Measurements from ENCODE around the gene SUN2.
A peak's percentile ranks its signal among the peaks of the same experiment; 100 is the strongest.

Gene SUN2

GRCh38 chr22:38793317-38793716 lies 37.5 kb upstream of the SUN2 start:
- FAIRE-seq (peak; percentile 16), DNase-seq (ENCODE audit: insufficient read length, low spot score) (no peak)
- TF ChIP-seq PAX5 (IDR thresholded peaks at IDR 0.05; ENCODE audit: insufficient read depth, low read length, severe bottlenecking) (no peak), POLR2AphosphoS5 (IDR thresholded peaks at IDR 0.05; ENCODE audit: low read depth, low read length) (no peak), POLR2A (IDR thresholded peaks at IDR 0.05; ENCODE audit: low read depth, low read length) (no peak), POU2F2 (IDR thresholded peaks at IDR 0.05; ENCODE audit: low read depth, low read length) (no peak), SPI1 (IDR thresholded peaks at IDR 0.05; ENCODE audit: low read depth, low read length) (no peak)

DNA sequence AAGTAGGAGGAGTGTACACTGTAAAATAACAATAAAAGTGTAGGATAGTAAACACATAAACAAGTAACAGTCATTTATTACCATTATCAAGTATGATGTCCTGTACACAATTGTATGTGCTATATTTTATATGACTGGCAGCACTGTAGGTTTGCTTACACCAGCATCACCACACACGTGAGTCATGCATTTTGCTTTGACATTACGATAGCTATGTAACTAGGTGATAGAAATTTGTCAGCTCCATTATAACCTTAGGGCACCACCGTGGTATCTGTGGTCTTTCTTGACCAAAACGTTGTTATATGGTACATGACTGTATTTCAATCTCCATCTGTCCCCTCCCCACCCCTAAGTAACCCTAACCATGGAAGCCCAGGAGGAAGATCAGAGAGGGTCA lies 37.0 kb upstream of the SUN2 start:
- peak; percentile 31 for FAIRE-seq
- TF ChIP-seq TAF1 (IDR thresholded peaks at IDR 0.05; ENCODE audit: low read depth, low read length): no peak
- no peak for TF ChIP-seq PAX5 (IDR thresholded peaks at IDR 0.05; ENCODE audit: insufficient read depth, low read length, severe bottlenecking)
- no peak for TF ChIP-seq POU2F2 (IDR thresholded peaks at IDR 0.05; ENCODE audit: low read depth, low read length)
- no peak for TF ChIP-seq SPI1 (IDR thresholded peaks at IDR 0.05; ENCODE audit: low read depth, low read length)
- no peak for TF ChIP-seq POLR2AphosphoS5 (IDR thresholded peaks at IDR 0.05; ENCODE audit: low read depth, low read length)
- no peak for TF ChIP-seq POLR2A (IDR thresholded peaks at IDR 0.05; ENCODE audit: low read depth, low read length)
- DNase-seq (ENCODE audit: insufficient read length, low spot score): no peak

DNA sequence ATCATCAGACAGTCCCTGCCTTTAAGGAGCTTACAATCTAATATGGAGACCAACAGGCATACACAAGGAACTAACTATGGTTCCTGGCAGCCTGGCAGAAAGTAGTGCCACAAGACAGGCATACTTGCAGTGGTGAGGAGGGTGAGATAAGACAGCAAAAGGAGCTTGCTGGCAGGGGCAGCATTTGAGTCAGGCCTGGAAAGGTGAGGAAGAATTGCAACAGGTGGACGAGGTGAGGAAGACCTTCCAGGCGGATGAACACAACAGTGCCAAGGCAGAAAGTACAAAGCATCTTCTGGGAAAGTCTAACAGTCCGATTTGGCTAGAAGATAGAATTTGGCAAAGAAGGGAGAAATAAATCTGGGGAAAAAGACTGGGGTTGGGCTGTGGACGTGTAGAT lies 33.8 kb upstream of the SUN2 start:
- FAIRE-seq (no peak), DNase-seq (ENCODE audit: insufficient read length, low spot score) (no peak)
- TF ChIP-seq PAX5 (IDR thresholded peaks at IDR 0.05; ENCODE audit: insufficient read depth, low read length, severe bottlenecking) (no peak), TAF1 (IDR thresholded peaks at IDR 0.05; ENCODE audit: low read depth, low read length) (no peak), SPI1 (IDR thresholded peaks at IDR 0.05; ENCODE audit: low read depth, low read length) (no peak), POLR2AphosphoS5 (IDR thresholded peaks at IDR 0.05; ENCODE audit: low read depth, low read length) (no peak)

- no peak for TF ChIP-seq TAF1 (IDR thresholded peaks at IDR 0.05; ENCODE audit: low read depth, low read length)
- TF ChIP-seq SPI1 (IDR thresholded peaks at IDR 0.05; ENCODE audit: low read depth, low read length): no peak
- TF ChIP-seq PAX5 (IDR thresholded peaks at IDR 0.05; ENCODE audit: insufficient read depth, low read length, severe bottlenecking): no peak
- TF ChIP-seq POLR2AphosphoS5 (IDR thresholded peaks at IDR 0.05; ENCODE audit: low read depth, low read length): no peak
- TF ChIP-seq POU2F2 (IDR thresholded peaks at IDR 0.05; ENCODE audit: low read depth, low read length): no peak
- no peak for TF ChIP-seq POLR2A (IDR thresholded peaks at IDR 0.05; ENCODE audit: low read depth, low read length)
- DNase-seq (ENCODE audit: insufficient read length, low spot score): no peak
- no peak for FAIRE-seq
These were observed 33.0 kb upstream of the SUN2 start for GRCh38 chr22:38788846-38789245.

DNA sequence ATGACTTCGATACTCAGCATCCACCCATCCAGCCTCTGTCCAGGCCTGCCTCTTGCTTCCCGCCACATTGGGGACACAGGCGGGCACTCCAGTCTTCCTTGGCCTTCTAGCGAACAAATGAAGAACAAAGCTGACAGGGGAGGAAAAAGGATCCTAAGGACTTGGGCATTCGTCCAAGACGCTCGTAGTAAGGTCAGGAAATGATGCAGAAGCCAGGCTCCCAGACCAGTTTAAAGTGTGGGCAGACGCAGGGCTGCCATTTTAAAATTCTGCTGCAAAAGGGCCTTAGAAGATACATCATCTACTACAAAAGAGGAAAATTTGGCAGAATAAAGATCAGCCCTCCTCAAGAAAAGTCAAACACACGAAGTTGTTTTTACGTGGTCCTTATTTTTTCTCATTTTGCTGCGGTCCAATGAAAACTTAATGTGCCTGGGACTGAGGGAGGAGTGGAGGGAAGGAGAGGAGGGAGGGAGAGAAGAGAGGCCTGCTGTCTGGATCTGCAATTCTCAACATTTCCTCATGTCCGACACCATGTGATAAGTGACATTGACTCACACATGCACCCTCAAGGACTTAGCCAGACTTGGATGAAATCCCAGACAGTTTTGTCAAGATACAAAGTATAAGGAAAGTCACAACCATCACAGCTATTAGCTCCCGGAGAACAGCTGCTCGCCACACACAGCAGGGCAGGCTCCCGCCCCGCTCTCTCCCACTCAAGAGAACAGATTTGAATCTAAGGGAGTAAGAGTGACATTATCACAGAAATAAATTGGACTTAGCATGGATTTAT lies 32.4 kb upstream of the SUN2 start:
- TF ChIP-seq SPI1 (IDR thresholded peaks at IDR 0.05; ENCODE audit: low read depth, low read length) (no peak), POU2F2 (IDR thresholded peaks at IDR 0.05; ENCODE audit: low read depth, low read length) (no peak), PAX5 (IDR thresholded peaks at IDR 0.05; ENCODE audit: insufficient read depth, low read length, severe bottlenecking) (no peak), POLR2AphosphoS5 (IDR thresholded peaks at IDR 0.05; ENCODE audit: low read depth, low read length) (no peak), TAF1 (IDR thresholded peaks at IDR 0.05; ENCODE audit: low read depth, low read length) (no peak), POLR2A (IDR thresholded peaks at IDR 0.05; ENCODE audit: low read depth, low read length) (no peak)
- FAIRE-seq: no peak
- no peak for DNase-seq (ENCODE audit: insufficient read length, low spot score)

DNA sequence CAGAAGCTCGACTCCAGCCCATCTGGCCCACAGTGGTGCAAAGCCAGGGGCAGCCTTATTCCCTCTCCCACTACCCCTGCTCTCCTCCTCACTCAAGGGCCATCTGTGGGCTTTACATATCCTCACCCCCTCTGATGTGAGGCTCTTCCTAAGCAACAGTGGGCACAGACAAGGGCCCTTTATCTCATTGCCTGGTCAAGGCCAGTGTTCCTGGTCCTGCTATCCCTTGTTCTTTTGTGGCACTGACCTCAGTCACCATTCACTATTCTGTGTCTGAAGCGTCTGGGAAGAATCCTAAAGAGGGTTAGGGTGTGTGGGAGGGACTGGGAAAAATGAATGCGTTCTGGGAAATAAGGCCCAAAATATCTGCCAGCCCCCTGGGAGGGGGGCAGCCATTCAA lies 30.8 kb upstream of the SUN2 start:
- no peak for FAIRE-seq
- TF ChIP-seq POLR2AphosphoS5 (IDR thresholded peaks at IDR 0.05; ENCODE audit: low read depth, low read length) (no peak), POU2F2 (IDR thresholded peaks at IDR 0.05; ENCODE audit: low read depth, low read length) (no peak), SPI1 (IDR thresholded peaks at IDR 0.05; ENCODE audit: low read depth, low read length) (no peak), PAX5 (IDR thresholded peaks at IDR 0.05; ENCODE audit: insufficient read depth, low read length, severe bottlenecking) (no peak), TAF1 (IDR thresholded peaks at IDR 0.05; ENCODE audit: low read depth, low read length) (no peak), POLR2A (IDR thresholded peaks at IDR 0.05; ENCODE audit: low read depth, low read length) (no peak)
- no peak for DNase-seq (ENCODE audit: insufficient read length, low spot score)

DNA sequence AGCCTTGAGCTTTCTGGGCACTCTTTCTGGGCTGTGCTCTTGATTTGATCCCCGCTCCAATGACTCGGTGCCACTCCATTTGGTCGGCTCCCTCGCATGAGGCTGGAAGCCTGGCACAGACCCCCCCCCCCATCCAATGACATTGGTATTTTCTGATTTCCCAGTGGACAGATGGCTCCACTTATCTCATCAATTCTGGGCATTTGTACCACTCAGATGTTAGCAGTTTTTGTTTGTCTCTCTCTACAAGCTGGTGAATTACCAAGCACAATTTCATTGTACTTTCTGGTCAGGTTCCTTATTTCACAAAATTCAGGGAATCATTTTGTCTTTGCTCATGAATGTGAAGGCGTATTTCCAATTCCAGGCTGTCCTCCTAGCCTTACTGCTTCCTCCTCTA lies 29.1 kb upstream of the SUN2 start:
- DNase-seq (ENCODE audit: insufficient read length, low spot score): no peak
- no peak for TF ChIP-seq TAF1 (IDR thresholded peaks at IDR 0.05; ENCODE audit: low read depth, low read length)
- TF ChIP-seq POLR2AphosphoS5 (IDR thresholded peaks at IDR 0.05; ENCODE audit: low read depth, low read length): no peak
- TF ChIP-seq SPI1 (IDR thresholded peaks at IDR 0.05; ENCODE audit: low read depth, low read length): no peak
- no peak for TF ChIP-seq POU2F2 (IDR thresholded peaks at IDR 0.05; ENCODE audit: low read depth, low read length)
- no peak for TF ChIP-seq POLR2A (IDR thresholded peaks at IDR 0.05; ENCODE audit: low read depth, low read length)
- TF ChIP-seq PAX5 (IDR thresholded peaks at IDR 0.05; ENCODE audit: insufficient read depth, low read length, severe bottlenecking): no peak
- FAIRE-seq: no peak

DNA sequence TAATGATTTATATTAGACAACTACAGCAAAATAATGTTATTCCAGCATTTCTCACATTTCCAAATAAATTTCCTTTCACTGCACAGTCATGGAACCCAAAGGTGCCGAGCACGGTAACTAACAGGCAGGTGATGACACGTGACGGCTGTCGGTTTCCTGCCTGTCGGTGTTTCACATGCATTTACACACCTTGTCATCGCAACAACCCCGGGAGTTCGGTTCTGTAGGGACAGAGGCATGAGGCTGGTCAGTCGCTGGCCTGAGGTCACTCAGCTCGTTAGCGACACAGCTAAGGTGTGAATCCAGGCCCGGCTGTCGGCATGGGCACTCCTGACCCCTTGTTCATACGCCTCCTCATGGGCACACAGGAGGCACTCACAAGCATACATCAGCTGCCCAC lies 28.2 kb upstream of the SUN2 start:
- DNase-seq (ENCODE audit: insufficient read length, low spot score): no peak
- FAIRE-seq: no peak
- TF ChIP-seq TAF1 (IDR thresholded peaks at IDR 0.05; ENCODE audit: low read depth, low read length) (no peak), SPI1 (IDR thresholded peaks at IDR 0.05; ENCODE audit: low read depth, low read length) (no peak), PAX5 (IDR thresholded peaks at IDR 0.05; ENCODE audit: insufficient read depth, low read length, severe bottlenecking) (no peak), POLR2AphosphoS5 (IDR thresholded peaks at IDR 0.05; ENCODE audit: low read depth, low read length) (no peak), POLR2A (IDR thresholded peaks at IDR 0.05; ENCODE audit: low read depth, low read length) (no peak), POU2F2 (IDR thresholded peaks at IDR 0.05; ENCODE audit: low read depth, low read length) (no peak)

DNA sequence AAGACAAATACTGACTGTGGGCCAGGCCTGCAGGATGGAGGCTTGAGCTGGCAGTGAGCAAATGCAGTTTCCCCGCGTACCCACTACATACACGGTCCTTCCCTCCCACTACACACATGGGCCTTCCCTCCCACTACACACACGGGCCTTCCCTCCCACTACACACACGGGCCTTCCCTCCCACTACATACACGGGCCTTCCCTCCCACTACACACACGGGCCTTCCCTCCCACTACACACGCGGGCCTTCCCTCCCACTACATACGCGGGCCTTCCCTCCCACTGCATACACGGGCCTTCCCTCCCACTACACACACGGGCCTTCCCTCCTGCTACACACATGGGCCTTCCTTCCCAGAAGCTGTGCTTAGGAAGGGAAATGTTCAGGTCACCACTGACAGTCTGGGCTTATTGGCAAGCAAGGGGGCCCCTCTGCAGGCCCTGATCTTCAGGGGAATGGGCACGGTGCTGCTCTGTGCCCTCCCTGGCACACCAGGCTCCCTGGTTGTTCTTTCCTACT lies 27.4 kb upstream of the SUN2 start:
- no peak for TF ChIP-seq SPI1 (IDR thresholded peaks at IDR 0.05; ENCODE audit: low read depth, low read length)
- no peak for TF ChIP-seq PAX5 (IDR thresholded peaks at IDR 0.05; ENCODE audit: insufficient read depth, low read length, severe bottlenecking)
- TF ChIP-seq TAF1 (IDR thresholded peaks at IDR 0.05; ENCODE audit: low read depth, low read length): no peak
- no peak for TF ChIP-seq POU2F2 (IDR thresholded peaks at IDR 0.05; ENCODE audit: low read depth, low read length)
- TF ChIP-seq POLR2A (IDR thresholded peaks at IDR 0.05; ENCODE audit: low read depth, low read length): no peak
- TF ChIP-seq POLR2AphosphoS5 (IDR thresholded peaks at IDR 0.05; ENCODE audit: low read depth, low read length): no peak
- DNase-seq (ENCODE audit: insufficient read length, low spot score) (no peak), FAIRE-seq (no peak)

Measured in GM12891 (cell line).